Subcutaneous adipose tissue (tissue), 4 donors: ENCODE results near the gene CDHR3. TPM values are rescaled to one million over a fixed set of nuclear protein-coding genes. Genes with fewer than 3 reads are reported as not detected.

ENCODE experiments used
- CTCF ChIP-seq: fragments of 450-650 bp; IDR thresholded peaks from one replicate; pipeline ENCODE4 v1.5.1; 2016; ENCODE audit warnings: low read depth, mild to moderate bottlenecking, control low read depth, antibody characterized with exemption, moderate library complexity
- total RNA-seq, 4 donors: library from RNA; depleted of rRNA; stranded (reverse); fragments of >200 nt; gene quantifications; one replicate each; pipeline ENCODE4 v1.1.0, GENCODE V29; 2016

The CDHR3 gene
- total RNA-seq, 4 donors from 2014 or later = 6.2 to 33.8 (median 12.0) TPM

GRCh38 chr7:105989191-105989590, 26.1 kb downstream of the CDHR3 start:
- TF ChIP-seq CTCF = no peak

GRCh38 chr7:105989686-105990085, 26.6 kb downstream of the CDHR3 start:
- no peak for TF ChIP-seq CTCF

- no peak for TF ChIP-seq CTCF
Observed at GRCh38 chr7:105990141-105990540, 27.1 kb downstream of the CDHR3 start.

- no peak for TF ChIP-seq CTCF
Observed at GRCh38 chr7:105990727-105991453, 27.8 kb downstream of the CDHR3 start.

GRCh38 chr7:105992905-105993304, 29.8 kb downstream of the CDHR3 start:
- no peak for TF ChIP-seq CTCF

- TF ChIP-seq CTCF = no peak
Observed at GRCh38 chr7:105996860-105997737, 34.0 kb downstream of the CDHR3 start.

- TF ChIP-seq CTCF = no peak
Observed at GRCh38 chr7:105999256-105999655, 36.2 kb downstream of the CDHR3 start.
